Measurements from ENCODE around the gene FXYD3. TPM values are rescaled to one million over a fixed set of nuclear protein-coding genes. Genes with fewer than 3 reads are reported as not detected.

The FXYD3 gene
- total RNA-seq, 1 donor from 2014 or later: 145 TPM

DNA sequence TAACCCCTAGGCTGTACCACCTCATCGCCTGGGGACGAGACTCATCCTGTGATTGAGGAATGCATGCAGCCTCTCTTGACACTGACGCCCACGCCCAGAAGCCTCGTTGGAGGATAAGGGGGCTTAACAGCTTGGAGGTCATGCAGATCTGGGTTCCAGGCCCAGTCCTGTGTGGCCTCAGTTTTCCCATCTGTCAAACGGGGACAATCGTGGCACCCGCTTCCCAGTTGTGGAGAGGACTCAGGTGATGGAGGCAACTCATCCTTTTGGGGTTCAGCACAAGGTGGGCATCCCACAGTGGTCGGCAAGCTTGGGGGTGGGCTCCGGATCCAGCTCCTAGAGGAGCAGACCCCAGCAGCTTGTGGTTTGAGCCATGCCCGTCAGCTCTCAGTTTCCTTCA is 20.6 kb downstream of the FXYD3 start:
- Histone ChIP-seq H3K4me3 (no peak overlapping the region), H3K4me1 (no peaks in the 10 kb centered on the region), H3K27ac (no peak overlapping the region), H3K9me3 (no peaks in the 10 kb centered on the region), H3K27me3 (no peaks in the 10 kb centered on the region), H3K36me3 (no peaks in the 10 kb centered on the region)
- ATAC-seq: no peak
- TF ChIP-seq, protein P1, sequence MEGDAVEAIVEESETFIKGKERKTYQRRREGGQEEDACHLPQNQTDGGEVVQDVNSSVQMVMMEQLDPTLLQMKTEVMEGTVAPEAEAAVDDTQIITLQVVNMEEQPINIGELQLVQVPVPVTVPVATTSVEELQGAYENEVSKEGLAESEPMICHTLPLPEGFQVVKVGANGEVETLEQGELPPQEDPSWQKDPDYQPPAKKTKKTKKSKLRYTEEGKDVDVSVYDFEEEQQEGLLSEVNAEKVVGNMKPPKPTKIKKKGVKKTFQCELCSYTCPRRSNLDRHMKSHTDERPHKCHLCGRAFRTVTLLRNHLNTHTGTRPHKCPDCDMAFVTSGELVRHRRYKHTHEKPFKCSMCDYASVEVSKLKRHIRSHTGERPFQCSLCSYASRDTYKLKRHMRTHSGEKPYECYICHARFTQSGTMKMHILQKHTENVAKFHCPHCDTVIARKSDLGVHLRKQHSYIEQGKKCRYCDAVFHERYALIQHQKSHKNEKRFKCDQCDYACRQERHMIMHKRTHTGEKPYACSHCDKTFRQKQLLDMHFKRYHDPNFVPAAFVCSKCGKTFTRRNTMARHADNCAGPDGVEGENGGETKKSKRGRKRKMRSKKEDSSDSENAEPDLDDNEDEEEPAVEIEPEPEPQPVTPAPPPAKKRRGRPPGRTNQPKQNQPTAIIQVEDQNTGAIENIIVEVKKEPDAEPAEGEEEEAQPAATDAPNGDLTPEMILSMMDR (IDR thresholded peaks at IDR 0.05): no peak
- intact Hi-C loops (cut with DNase I): no loop called here
- DNase-seq: no peak

DNA sequence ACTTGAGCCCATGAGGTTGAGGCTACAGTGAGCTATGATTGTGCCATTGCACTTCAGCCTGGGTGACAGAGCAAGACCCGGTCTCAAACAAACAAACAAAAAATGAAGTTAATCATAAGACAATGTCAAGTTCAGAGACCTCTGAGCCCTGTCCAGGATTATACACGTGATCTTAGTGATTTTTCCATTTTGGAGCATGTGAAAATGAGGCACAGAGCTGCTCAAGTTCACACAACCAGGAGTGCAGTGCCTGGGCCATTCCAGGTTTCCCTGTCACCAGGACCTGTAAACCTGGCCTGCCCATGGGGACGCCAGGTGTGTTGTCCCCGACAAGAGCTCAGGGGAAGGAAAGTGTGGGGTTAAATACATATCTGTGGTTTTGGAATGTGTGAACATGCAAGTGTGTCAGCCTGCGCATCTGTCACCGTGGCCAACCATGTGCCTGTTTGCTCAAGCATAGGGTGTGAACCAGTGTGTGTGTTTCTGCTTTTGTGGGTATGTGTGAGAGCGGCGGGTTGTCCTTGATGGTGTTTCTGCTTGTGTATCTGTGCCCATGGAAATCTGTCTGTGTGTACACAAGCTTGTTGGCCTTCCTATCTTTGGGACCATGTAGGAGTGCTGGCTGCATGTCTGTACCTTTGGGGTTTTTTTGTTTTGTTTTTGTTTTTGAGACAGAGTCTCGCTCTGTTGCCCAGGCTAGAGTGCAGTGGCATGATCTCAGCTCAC is 21.5 kb downstream of the FXYD3 start:
- H3K36me3 ChIP-seq: no peaks in the 10 kb centered on the region
- peaks cover 9% of the 10 kb centered on the region for H3K4me1 ChIP-seq
- H3K4me3 ChIP-seq: no peak overlapping the region
- DNase-seq (no peak), ATAC-seq (no peak)
- TF ChIP-seq, protein P1 (IDR thresholded peaks at IDR 0.05): no peak
- H3K27me3 ChIP-seq: peaks cover under 1% of the 10 kb centered on the region
- intact Hi-C loops (cut with DNase I): no loop called here
- no peak overlapping the region for H3K27ac ChIP-seq
- no peaks in the 10 kb centered on the region for H3K9me3 ChIP-seq

DNA sequence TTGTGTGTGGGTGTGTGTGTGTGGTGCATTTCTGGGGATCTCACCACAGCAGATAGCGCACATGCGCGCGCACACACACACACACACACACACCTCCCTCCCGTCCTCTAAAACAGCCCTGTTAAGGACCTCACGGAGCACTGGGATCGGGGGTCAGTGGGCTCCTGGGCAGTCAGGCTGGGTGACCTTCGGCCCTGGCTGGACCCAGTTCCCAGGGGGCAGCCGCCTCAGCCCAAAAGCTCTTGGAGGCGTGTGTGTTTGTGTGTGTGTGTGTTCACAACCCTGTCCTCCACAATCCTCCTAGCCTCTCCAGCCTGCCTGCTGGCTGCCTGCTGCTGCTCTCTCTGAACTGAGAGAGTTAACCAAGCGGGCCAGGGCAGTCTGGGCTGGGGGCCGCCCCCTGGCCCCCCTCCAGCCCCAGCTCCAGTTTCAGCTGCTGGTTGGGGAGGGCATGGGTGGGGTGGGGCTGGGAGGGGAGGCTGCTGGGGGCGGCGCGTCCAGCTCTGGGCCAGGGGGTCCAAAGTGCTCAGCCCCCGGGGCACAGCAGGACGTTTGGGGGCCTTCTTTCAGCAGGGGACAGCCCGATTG is 22.8 kb downstream of the FXYD3 start, which contains the start of gene FXYD1:
TSS of gene FXYD1 (plus strand) at position 520 of the 588 bp plus-strand sequence. CDS start 1,256 bp downstream, outside the sequence.
- DNase-seq: no peak
- TF ChIP-seq, protein P1 (IDR thresholded peaks at IDR 0.05): no peak
- H3K27me3 ChIP-seq: peaks cover 9% of the 10 kb centered on the region
- H3K4me1 ChIP-seq: peaks cover 16% of the 10 kb centered on the region
- intact Hi-C loops (cut with DNase I): no loop called here
- ATAC-seq: no peak
- H3K36me3 ChIP-seq: no peaks in the 10 kb centered on the region
- peak within 1 kb of the TSS; percentile 86 for H3K27ac ChIP-seq
- H3K4me3 ChIP-seq: peak within 1 kb of the TSS; percentile 44
- H3K9me3 ChIP-seq: no peaks in the 10 kb centered on the region

DNA sequence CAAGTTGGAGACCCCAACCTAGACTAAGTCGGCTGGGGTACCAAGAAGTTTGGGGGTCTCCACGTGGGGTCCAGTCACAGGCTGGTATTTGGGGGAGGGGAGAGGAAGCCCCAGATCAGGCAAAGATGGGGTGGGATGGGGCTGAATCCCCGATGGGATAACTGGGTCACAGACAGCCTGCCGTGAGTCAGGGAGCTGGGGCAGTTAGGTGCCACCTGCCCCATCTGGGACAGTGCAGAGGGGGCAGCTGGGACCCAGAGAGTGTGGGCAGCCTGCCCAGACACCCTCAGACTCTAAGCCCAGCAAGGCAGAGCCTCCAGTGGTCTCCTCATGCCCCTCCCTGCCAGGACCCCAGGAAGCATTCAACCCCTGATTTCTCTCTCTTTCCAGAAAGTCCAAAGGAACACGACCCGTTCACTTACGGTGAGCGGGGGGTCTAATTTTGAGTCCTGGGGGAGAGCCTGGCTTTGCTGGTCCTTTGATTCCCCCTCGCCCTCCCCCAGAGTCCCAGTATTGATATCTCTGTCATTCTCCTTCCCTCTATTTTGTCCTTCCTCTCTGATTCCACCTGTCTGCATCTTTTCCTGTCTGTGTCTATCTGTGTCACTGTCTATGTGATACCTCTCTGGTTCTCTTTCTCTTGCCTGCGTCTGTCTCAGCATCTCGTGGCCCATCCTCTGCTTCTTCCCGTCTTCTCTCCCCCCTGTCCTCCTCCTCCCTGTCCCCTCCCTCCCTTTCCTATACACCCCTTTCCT is 24.8 kb downstream of the FXYD3 start:
- TF ChIP-seq, protein P1 (IDR thresholded peaks at IDR 0.05): no peak
- ATAC-seq (no peak), DNase-seq (no peak)
- intact Hi-C loops (cut with DNase I): no loop called here
- peak overlapping the region; percentile 86 for H3K27ac ChIP-seq
- H3K4me3 ChIP-seq: peak overlapping the region; percentile 44
- H3K36me3 ChIP-seq: no peaks in the 10 kb centered on the region
- H3K27me3 ChIP-seq: peaks cover 12% of the 10 kb centered on the region
- peaks cover 17% of the 10 kb centered on the region for H3K4me1 ChIP-seq
- H3K9me3 ChIP-seq: no peaks in the 10 kb centered on the region

DNA sequence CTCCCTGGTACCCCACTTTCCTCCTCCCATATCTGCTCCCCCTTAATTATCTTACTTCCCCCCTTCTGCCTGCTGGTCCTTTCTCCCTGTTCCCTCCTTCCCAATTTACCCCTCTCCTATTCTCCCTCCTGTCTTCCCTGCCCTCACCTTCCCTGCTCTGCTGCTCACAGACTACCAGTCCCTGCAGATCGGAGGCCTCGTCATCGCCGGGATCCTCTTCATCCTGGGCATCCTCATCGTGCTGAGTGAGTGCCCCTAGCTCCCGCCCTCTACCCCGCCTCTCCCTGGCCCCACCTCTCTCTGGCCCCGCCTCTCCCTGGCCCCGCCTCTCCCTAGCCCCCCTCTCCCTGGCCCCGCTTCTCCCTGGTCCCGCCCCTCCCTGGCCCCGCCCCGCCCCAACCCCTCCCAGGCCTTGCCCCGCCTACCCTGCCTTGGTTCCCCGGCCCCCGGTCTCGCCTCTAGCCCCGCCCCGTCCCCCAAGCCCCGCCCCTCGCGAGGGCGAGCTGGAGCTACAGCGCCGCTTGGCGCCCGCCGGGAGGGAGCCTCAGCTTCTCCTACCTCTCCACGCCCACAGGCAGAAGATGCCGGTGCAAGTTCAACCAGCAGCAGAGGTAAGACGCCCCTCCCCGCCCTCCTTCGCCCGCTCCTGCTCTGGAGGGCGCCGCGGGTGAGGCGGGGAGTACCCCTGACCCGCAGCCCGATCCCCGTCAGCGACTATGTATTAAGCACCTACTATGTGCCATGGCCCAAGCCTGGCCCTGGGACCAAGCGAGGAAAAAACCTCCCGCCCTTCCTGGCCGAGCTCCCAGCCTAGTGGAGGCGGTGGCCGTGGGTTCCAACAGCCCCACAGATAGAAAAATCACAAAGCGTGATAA is 25.6 kb downstream of the FXYD3 start:
- Histone ChIP-seq H3K27ac (peak overlapping the region; percentile 86), H3K9me3 (no peaks in the 10 kb centered on the region), H3K36me3 (no peaks in the 10 kb centered on the region), H3K4me1 (peaks cover 17% of the 10 kb centered on the region), H3K4me3 (peak overlapping the region; percentile 44), H3K27me3 (peaks cover 12% of the 10 kb centered on the region)
- TF ChIP-seq, protein P1 (IDR thresholded peaks at IDR 0.05): peak; percentile 39
- intact Hi-C loops (cut with DNase I): no loop called here
- ATAC-seq (peak; percentile 91), DNase-seq (peak; percentile 97)

Data from upper lobe of right lung (tissue), 1 donor.